WI38 (cell line): ENCODE results near the gene TBC1D5.
"Not testable (repeated sequence)": the region's sequence is repeated elsewhere in the genome, so short reads cannot be mapped to it uniquely, and the experiment has no call there.

ENCODE experiments used
- H3K4me3 ChIP-seq: 2 replicates; pipeline ENCODE4 v1.5.1; 2011; ENCODE audit warnings: low read depth, mild to moderate bottlenecking, control low read depth, low read length
- CTCF ChIP-seq: IDR thresholded peaks from 2 replicates; pipeline ENCODE4 v1.5.1; 2012; ENCODE audit warnings: low read depth, mild to moderate bottlenecking, control low read depth, low read length

Gene TBC1D5

DNA sequence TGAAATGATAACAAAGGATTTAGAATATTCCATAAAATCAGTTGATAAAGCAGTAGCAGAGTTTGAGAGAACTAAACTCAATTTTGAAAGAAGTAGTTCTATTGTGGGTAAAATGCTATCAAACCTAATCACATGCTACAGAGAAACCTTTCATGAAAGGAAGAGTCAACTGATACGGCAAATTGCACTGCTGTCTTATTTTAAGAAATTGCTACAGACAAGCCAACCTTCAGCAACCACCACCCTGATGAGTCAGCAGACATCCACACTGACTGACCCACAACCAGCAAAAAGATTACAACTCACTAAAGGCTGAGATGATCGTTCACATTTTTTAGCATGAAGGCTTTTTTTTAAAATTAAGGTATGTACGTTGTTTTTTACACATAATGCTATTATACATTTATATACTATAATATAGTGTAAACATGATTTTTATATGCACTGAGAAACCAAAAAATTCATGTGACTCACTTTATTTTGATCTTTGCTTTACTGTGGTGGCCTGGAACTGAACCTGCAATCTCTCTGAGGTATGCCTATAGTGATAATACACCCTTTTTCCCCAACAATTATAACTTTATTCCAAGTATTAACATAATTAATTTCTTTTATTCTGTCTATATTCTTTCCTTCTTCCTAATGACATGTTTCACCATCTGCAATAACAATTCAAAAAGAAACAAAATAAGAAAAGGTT is 109.9 kb downstream of the TBC1D5 start:
- no peak for TF ChIP-seq CTCF
- H3K4me3 ChIP-seq: no peak overlapping the region

DNA sequence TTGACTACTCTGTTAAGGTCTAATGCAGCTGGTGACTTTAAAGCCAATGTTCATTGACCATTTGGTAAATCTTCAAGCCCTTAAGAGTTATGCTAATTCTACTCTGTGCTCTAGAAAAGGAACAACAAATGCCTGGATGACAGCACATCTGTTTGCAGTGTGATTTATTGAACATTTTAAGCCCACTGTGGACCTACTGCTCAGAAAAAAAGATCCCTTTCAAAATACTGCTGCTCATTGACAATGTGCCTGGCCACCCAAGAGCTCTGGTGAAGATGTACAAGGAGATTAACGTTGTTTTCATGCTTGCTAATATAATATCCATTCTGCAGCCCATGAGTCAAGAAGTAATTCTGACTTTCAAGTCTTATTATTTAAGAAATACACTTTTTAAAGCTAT is 110.8 kb downstream of the TBC1D5 start:
- H3K4me3 ChIP-seq: no peak overlapping the region
- TF ChIP-seq CTCF: no peak

DNA sequence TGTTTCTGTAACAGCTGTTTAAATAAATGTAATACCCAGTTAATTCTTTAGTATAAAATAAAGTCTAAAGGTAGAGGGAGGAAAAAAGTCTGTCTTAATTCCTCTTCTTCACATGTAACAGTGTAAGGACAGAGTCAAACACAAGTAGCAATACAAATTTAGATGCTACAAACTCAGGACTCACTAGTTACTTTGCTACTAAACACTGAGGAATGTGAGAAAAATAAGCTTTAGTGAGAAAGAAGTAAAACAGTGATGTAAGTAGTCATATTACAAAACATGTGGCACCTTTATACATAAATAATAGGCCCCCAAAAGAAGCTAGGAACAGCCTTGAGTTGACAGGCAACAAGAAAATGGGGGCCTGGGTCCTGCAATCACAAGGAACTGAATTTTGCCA is 113.0 kb downstream of the TBC1D5 start:
- no peak for TF ChIP-seq CTCF
- no peak overlapping the region for H3K4me3 ChIP-seq

GRCh38 chr3:17626395-17626794 is 116.0 kb downstream of the TBC1D5 start:
- no peak overlapping the region for H3K4me3 ChIP-seq
- no peak for TF ChIP-seq CTCF

GRCh38 chr3:17625133-17625532 is 117.3 kb downstream of the TBC1D5 start:
- H3K4me3 ChIP-seq: no peak overlapping the region
- no peak for TF ChIP-seq CTCF

DNA sequence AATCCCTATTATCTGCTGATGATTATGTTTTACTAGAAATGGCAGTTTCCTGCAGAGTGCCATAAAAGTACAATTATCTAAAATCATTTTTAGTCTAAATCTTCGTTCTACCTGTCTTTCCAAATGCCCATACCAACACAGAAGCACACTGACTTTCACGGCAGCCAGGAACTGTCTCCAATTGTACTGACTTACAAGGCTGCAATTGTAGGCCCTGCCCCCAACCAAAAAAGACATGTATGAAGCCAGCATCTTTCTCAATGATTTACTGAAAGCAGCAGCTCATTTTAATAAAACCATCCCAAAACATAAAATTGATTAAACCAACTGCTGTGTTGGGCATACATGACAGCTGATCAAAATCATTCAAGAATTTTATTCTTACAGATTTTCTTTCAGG is 119.0 kb downstream of the TBC1D5 start:
- TF ChIP-seq CTCF: no peak
- no peak overlapping the region for H3K4me3 ChIP-seq

GRCh38 chr3:17619968-17620367 is 122.5 kb downstream of the TBC1D5 start:
- H3K4me3 ChIP-seq: no peak overlapping the region
- TF ChIP-seq CTCF: no peak

GRCh38 chr3:17613017-17613416 is 129.4 kb downstream of the TBC1D5 start:
- H3K4me3 ChIP-seq: not testable (repeated sequence)
